ENCODE results near the gene SUFU.

DNA sequence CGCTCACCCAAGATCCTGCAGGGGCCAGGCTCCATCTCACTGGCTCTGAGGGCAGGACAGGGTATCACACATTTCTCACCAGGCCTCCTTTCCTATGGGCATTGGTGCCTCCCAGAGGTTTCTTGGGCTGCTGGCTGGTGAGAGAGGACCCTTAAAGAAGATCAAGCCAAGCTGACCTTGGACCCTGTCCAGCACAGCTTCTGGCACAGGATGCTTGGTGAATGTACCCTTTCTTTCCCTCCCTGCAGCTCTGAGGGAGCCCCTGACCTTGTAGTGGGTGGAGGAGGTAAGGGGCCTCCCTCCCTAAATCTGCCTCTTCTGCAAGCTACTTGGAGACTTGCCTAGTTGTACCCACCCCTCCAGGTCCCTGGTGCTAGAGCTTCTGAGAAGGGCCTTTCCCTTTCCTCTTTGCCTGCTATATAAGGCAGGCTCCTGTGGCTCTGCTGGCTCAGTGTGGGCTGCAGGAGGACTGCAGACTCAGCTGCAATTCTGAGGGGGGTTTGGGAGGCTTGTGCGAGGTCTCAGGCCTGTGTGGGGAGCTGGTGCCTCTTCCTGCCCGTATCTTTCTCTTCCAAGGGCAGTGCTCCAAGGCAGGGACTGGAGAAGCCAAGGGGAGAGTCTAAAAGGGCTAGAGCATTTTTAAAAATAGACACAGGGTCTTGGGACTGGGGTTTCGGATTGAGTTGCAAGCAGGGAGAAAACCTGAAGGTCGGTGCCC is 128.8 kb downstream of the SUFU start:
- TF ChIP-seq NFYB (CRISPR knock-in tag; IDR thresholded peaks at IDR 0.05) (no peak), EZH2 (conservative IDR thresholded peaks at IDR 0.05; ENCODE audit: low read depth, low read length) (no peak), MXI1 (IDR thresholded peaks at IDR 0.05; ENCODE audit: borderline replicate concordance, low read depth, low read length) (no peak), PAX8 (CRISPR knock-in tag; IDR thresholded peaks at IDR 0.05; ENCODE audit: borderline replicate concordance) (no peak), ZNF263 (CRISPR knock-in tag; IDR thresholded peaks at IDR 0.05) (no peak), ZBTB21 (CRISPR knock-in tag; IDR thresholded peaks at IDR 0.05) (no peak)

All from HepG2 (cell line).